Esophagus (tissue), 2 donors: ENCODE results near the gene ACOX2. TPM values are rescaled to one million over a fixed set of nuclear protein-coding genes. Genes with fewer than 3 reads are reported as not detected.

ENCODE experiments used
- H3K27ac ChIP-seq, 2 donors: one replicate each; pipeline ENCODE4 v1.5.1; 2013; ENCODE audit warnings: low read depth in 2 of 2, mild to moderate bottlenecking in 2 of 2, inconsistent platforms in 1 of 2, low read length in 1 of 2, moderate library complexity in 1 of 2
- H3K27me3 ChIP-seq, 2 donors: one replicate each; pipeline ENCODE4 v1.6.1; 2013; ENCODE audit warnings: low read length in 2 of 2, control low read depth in 1 of 2, mild to moderate bottlenecking in 1 of 2; ENCODE audit not compliant: insufficient read depth in 2 of 2, control insufficient read depth in 1 of 2
- H3K36me3 ChIP-seq, 2 donors: one replicate each; pipeline ENCODE4 v1.6.1; 2013; ENCODE audit warnings: low read length in 1 of 2; ENCODE audit not compliant: control insufficient read depth in 2 of 2, insufficient read depth in 2 of 2
- H3K4me1 ChIP-seq, 2 donors: one replicate each; pipeline ENCODE4 v1.6.1; 2013; ENCODE audit warnings: low read length in 1 of 2; ENCODE audit not compliant: control insufficient read depth in 2 of 2, insufficient read depth in 2 of 2
- H3K4me3 ChIP-seq, 2 donors: one replicate each; pipeline ENCODE4 v1.5.1; 2013; ENCODE audit warnings: low read length in 2 of 2, mild to moderate bottlenecking in 2 of 2, low read depth in 1 of 2, moderate library complexity in 1 of 2
- H3K9me3 ChIP-seq, 2 donors: one replicate each; pipeline ENCODE4 v1.6.1; 2013; ENCODE audit warnings: mild to moderate bottlenecking in 2 of 2, low read depth in 1 of 2, low read length in 1 of 2, moderate library complexity in 1 of 2; ENCODE audit not compliant: control insufficient read depth in 2 of 2, insufficient read depth in 1 of 2
- WGBS, 2 donors: extraction: QIAGEN DNeasy Blood & Tissue Kit; methylation state at CpG; one replicate each; pipeline ENCODE4 v1.1.7; 2013; 5-methylcytosine and 5-hydroxymethylcytosine counted together
- polyA plus RNA-seq, 2 donors: library from polyadenylated mRNA; stranded (reverse); fragments of 200-250 nt; gene quantifications; one replicate each; pipeline ENCODE4 v1.2.3, GENCODE V29; 2013
- donor health status: healthy with polysubstance abuse.
- donor health status: Bipolar disorder and iron deficiency.

Gene ACOX2
- polyA plus RNA-seq, 2 donors = 13.9 to 19.7 TPM

- H3K27me3 ChIP-seq = no peaks in the 10 kb centered on the region
- H3K9me3 ChIP-seq = no peaks in the 10 kb centered on the region
- no peaks in the 10 kb centered on the region for H3K36me3 ChIP-seq
- no peak overlapping the region for H3K4me3 ChIP-seq
- peaks cover 0 to 4% of the 10 kb centered on the region in 2 donors for H3K4me1 ChIP-seq
- WGBS, 2 donors = 70 to 76% methylated on average over 8 of the region's 8 CpGs
- H3K27ac ChIP-seq = no peak overlapping the region
These were observed 16.3 kb downstream of the ACOX2 start for GRCh38 chr3:58520403-58521335.

- Histone ChIP-seq H3K9me3 (no peaks in the 10 kb centered on the region), H3K27ac (no peak overlapping the region), H3K4me3 (no peak overlapping the region), H3K4me1 (peaks cover 0 to 4% of the 10 kb centered on the region in 2 donors), H3K36me3 (no peaks in the 10 kb centered on the region), H3K27me3 (no peaks in the 10 kb centered on the region)
- 86 to 94% methylated on average over 6 of the region's 6 CpGs for WGBS, 2 donors
These were observed 17.2 kb downstream of the ACOX2 start for GRCh38 chr3:58519668-58520402.

GRCh38 chr3:58518291-58518789, 18.6 kb downstream of the ACOX2 start:
- H3K27ac ChIP-seq = no peak overlapping the region
- no peak overlapping the region for H3K4me3 ChIP-seq
- peaks cover 0 to 4% of the 10 kb centered on the region in 2 donors for H3K4me1 ChIP-seq
- WGBS, 2 donors = 40 to 47% methylated on average over 3 of the region's 3 CpGs
- no peaks in the 10 kb centered on the region for H3K36me3 ChIP-seq
- no peaks in the 10 kb centered on the region for H3K27me3 ChIP-seq
- H3K9me3 ChIP-seq = no peaks in the 10 kb centered on the region

GRCh38 chr3:58514405-58514804, 22.6 kb downstream of the ACOX2 start:
- Histone ChIP-seq H3K4me3 (no peak overlapping the region), H3K9me3 (no peaks in the 10 kb centered on the region), H3K4me1 (peaks cover 0 to 4% of the 10 kb centered on the region in 2 donors), H3K27ac (no peak overlapping the region), H3K27me3 (no peaks in the 10 kb centered on the region), H3K36me3 (no peaks in the 10 kb centered on the region)
- WGBS, 2 donors = 69 to 81% methylated on average over 3 of the region's 3 CpGs

- Histone ChIP-seq H3K4me3 (no peak overlapping the region), H3K27me3 (no peaks in the 10 kb centered on the region), H3K4me1 (peaks cover 0 to 2% of the 10 kb centered on the region in 2 donors), H3K9me3 (no peaks in the 10 kb centered on the region), H3K36me3 (peaks cover 0 to 2% of the 10 kb centered on the region in 2 donors), H3K27ac (no peak overlapping the region)
- WGBS, 2 donors = 61 to 65% methylated on average over 6 of the region's 6 CpGs
These were observed 28.6 kb downstream of the ACOX2 start for GRCh38 chr3:58508437-58508836.

GRCh38 chr3:58507356-58508078, 29.5 kb downstream of the ACOX2 start:
- Histone ChIP-seq H3K36me3 (peaks cover 0 to 2% of the 10 kb centered on the region in 2 donors), H3K4me1 (peaks cover 0 to 2% of the 10 kb centered on the region in 2 donors), H3K4me3 (no peak overlapping the region), H3K27ac (no peak overlapping the region), H3K27me3 (no peaks in the 10 kb centered on the region), H3K9me3 (no peaks in the 10 kb centered on the region)
- WGBS, 2 donors = 43 to 45% methylated on average over 2 of the region's 2 CpGs

- Histone ChIP-seq H3K4me1 (no peaks in the 10 kb centered on the region), H3K27me3 (no peaks in the 10 kb centered on the region), H3K4me3 (no peak overlapping the region), H3K36me3 (peaks cover 2 to 5% of the 10 kb centered on the region in 2 donors), H3K27ac (no peak overlapping the region), H3K9me3 (no peaks in the 10 kb centered on the region)
- 23 to 31% methylated on average over 1 of the region's 1 CpG for WGBS, 2 donors
These were observed 34.1 kb downstream of the ACOX2 start for GRCh38 chr3:58502872-58503271.

- H3K27ac ChIP-seq = no peak overlapping the region
- H3K4me3 ChIP-seq = no peak overlapping the region
- 17 to 25% methylated on average over 1 of the region's 1 CpG for WGBS, 2 donors
- H3K9me3 ChIP-seq = no peaks in the 10 kb centered on the region
- peaks cover 2 to 5% of the 10 kb centered on the region in 2 donors for H3K36me3 ChIP-seq
- H3K27me3 ChIP-seq = no peaks in the 10 kb centered on the region
- no peaks in the 10 kb centered on the region for H3K4me1 ChIP-seq
These were observed 39.9 kb downstream of the ACOX2 start for GRCh38 chr3:58497097-58497496.

- Histone ChIP-seq H3K9me3 (no peaks in the 10 kb centered on the region), H3K36me3 (peaks cover 2 to 4% of the 10 kb centered on the region in 2 donors), H3K27ac (no peak overlapping the region), H3K4me3 (no peak overlapping the region), H3K27me3 (no peaks in the 10 kb centered on the region), H3K4me1 (peaks cover 0 to under 1% of the 10 kb centered on the region in 2 donors)
- 86 to 88% methylated on average over 5 of the region's 5 CpGs for whole genome bisulfite sequencing, 2 donors
These were observed 40.7 kb downstream of the ACOX2 start for GRCh38 chr3:58496206-58496857.
